ENCODE results near the gene GATA2.

The GATA2 gene

DNA sequence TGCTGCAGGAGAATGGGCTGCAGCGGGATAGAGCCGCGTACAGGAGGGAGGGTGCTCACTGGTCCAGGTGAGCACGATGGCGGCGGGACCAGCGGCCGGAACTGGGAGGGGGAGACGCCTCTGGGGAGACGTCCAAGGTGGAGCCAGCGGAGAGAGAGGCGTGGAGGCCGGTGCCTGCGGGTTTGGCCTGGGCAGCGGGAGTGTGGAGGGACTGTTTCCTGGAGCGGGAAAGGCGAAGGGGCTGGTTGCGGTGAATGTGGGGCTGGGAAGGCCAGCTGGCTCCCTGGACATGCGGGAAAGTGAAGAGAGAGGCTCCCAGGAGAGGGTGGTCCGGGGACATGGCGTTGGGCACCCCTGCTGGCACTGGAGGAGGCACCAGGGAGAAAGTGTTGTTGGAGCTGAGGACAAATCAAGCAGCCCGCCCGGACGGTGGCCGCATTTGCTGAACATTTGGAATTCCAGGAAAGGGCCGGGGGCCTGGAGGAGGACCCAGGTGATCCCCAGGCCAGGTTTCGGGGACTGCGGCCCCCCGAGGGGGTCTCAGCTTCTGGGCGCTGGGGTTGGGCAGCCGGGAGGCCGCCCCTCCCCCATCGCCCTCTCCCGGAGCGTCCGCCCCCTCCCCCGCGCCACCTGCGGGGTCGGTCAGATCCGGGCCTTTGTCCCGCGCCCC, 60.6 kb downstream of the GATA2 start:
- DNase-seq (ENCODE audit: low spot score) (no peak), ATAC-seq (ENCODE audit: low read depth) (peak; percentile 17; the same call in 1 of the 3 replicates)
- Histone ChIP-seq H3K27ac (ENCODE audit: poor library complexity, severe bottlenecking) (no peak overlapping the region), H3K4me1 (ENCODE audit: insufficient read depth, poor library complexity, severe bottlenecking) (peaks cover 9% of the 10 kb centered on the region), H3K27me3 (ENCODE audit: insufficient read depth, poor library complexity, severe bottlenecking) (peaks cover 12% of the 10 kb centered on the region), H3K9me3 (ENCODE audit: severe bottlenecking) (no peaks in the 10 kb centered on the region), H3K36me3 (ENCODE audit: low read depth) (no peaks in the 10 kb centered on the region), H3K4me3 (ENCODE audit: severe bottlenecking) (peak overlapping the region; percentile 13)
- TF ChIP-seq CTCF (IDR thresholded peaks at IDR 0.05; ENCODE audit: poor library complexity, severe bottlenecking): no peak

DNA sequence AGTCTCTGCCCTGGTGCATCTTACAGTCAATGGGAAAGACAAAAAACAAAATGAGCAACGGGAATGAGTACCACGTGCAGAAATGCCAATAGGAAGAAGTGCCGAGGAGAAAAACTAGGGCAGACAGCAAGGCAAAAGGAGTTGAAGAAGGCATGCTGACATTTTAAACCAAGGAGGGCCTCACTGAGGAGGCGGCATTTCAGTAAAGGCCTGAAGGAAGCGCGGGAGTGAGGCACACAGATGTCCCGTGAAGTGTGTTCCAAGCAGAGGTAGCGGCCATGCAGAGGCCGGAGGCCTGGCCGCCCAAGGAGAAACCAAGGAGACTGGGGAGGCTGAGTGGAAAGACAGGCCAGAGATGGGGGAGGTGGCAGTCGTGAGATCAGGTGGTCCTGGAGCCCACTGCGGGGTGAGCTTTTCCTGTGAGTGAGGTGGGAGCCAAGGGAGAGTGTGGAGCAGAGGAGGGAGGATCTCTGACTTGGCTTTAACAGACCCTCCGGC, 61.1 kb downstream of the GATA2 start:
- H3K36me3 ChIP-seq (ENCODE audit: low read depth): no peaks in the 10 kb centered on the region
- no peak overlapping the region for H3K27ac ChIP-seq (ENCODE audit: poor library complexity, severe bottlenecking)
- H3K4me1 ChIP-seq (ENCODE audit: insufficient read depth, poor library complexity, severe bottlenecking): peaks cover 9% of the 10 kb centered on the region
- DNase-seq (ENCODE audit: low spot score) (no peak), ATAC-seq (ENCODE audit: low read depth) (no peak)
- H3K9me3 ChIP-seq (ENCODE audit: severe bottlenecking): no peaks in the 10 kb centered on the region
- TF ChIP-seq CTCF (IDR thresholded peaks at IDR 0.05; ENCODE audit: poor library complexity, severe bottlenecking): no peak
- peaks cover 12% of the 10 kb centered on the region for H3K27me3 ChIP-seq (ENCODE audit: insufficient read depth, poor library complexity, severe bottlenecking)
- H3K4me3 ChIP-seq (ENCODE audit: severe bottlenecking): no peak overlapping the region

GRCh38 chr3:128430731-128431130, 62.3 kb downstream of the GATA2 start:
- Histone ChIP-seq H3K4me1 (ENCODE audit: insufficient read depth, poor library complexity, severe bottlenecking) (peaks cover 9% of the 10 kb centered on the region), H3K4me3 (ENCODE audit: severe bottlenecking) (no peak overlapping the region), H3K27me3 (ENCODE audit: insufficient read depth, poor library complexity, severe bottlenecking) (peaks cover 12% of the 10 kb centered on the region), H3K9me3 (ENCODE audit: severe bottlenecking) (no peaks in the 10 kb centered on the region), H3K36me3 (ENCODE audit: low read depth) (no peaks in the 10 kb centered on the region), H3K27ac (ENCODE audit: poor library complexity, severe bottlenecking) (no peak overlapping the region)
- no peak for DNase-seq (ENCODE audit: low spot score)
- ATAC-seq (ENCODE audit: low read depth): no peak
- no peak for TF ChIP-seq CTCF (IDR thresholded peaks at IDR 0.05; ENCODE audit: poor library complexity, severe bottlenecking)

DNA sequence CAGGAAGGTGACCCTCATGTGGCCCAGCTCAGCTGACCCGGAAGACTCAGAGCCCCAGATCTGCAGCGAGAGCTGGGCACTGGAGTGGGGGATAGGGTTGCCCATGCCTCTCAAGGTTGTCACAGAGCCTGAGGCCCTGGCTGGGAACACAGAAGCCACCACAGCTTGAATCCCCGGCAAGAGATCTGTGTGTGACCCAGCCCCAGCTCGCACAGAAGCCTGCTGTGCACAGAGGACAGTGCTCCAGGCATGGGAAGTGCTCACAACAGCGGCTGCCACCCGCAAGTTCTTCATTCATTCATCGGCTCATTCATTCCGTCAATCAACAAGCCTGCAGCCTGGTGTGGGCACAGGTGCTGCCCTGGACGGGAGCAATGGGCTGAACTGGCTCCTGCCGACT, 62.7 kb downstream of the GATA2 start:
- TF ChIP-seq CTCF (IDR thresholded peaks at IDR 0.05; ENCODE audit: poor library complexity, severe bottlenecking): no peak
- DNase-seq (ENCODE audit: low spot score) (no peak), ATAC-seq (ENCODE audit: low read depth) (no peak)
- H3K27ac ChIP-seq (ENCODE audit: poor library complexity, severe bottlenecking): no peak overlapping the region
- peaks cover 12% of the 10 kb centered on the region for H3K27me3 ChIP-seq (ENCODE audit: insufficient read depth, poor library complexity, severe bottlenecking)
- no peaks in the 10 kb centered on the region for H3K9me3 ChIP-seq (ENCODE audit: severe bottlenecking)
- no peak overlapping the region for H3K4me3 ChIP-seq (ENCODE audit: severe bottlenecking)
- H3K36me3 ChIP-seq (ENCODE audit: low read depth): no peaks in the 10 kb centered on the region
- peaks cover 9% of the 10 kb centered on the region for H3K4me1 ChIP-seq (ENCODE audit: insufficient read depth, poor library complexity, severe bottlenecking)

DNA sequence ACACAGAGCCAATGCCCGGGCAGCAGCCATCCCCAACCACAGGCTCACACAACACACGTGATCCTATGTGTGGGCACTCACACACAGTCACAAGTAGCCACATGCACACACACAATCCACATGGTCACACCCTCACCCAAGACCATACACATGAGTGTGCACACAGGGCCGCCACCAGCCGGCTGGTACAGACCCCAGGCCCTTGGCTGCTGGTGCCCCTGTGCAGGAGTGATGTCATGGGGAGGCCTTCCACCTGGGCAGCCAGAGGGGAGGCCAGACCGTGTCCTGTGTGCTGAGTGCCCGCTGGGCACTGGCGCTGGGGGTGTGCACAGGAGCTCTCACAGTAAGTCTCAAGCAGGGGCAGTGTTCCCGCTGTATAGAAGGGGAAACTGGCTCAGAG, 63.2 kb downstream of the GATA2 start:
- Histone ChIP-seq H3K4me1 (ENCODE audit: insufficient read depth, poor library complexity, severe bottlenecking) (peaks cover 13% of the 10 kb centered on the region), H3K27me3 (ENCODE audit: insufficient read depth, poor library complexity, severe bottlenecking) (peaks cover 12% of the 10 kb centered on the region), H3K36me3 (ENCODE audit: low read depth) (no peaks in the 10 kb centered on the region), H3K27ac (ENCODE audit: poor library complexity, severe bottlenecking) (no peak overlapping the region), H3K9me3 (ENCODE audit: severe bottlenecking) (no peaks in the 10 kb centered on the region), H3K4me3 (ENCODE audit: severe bottlenecking) (no peak overlapping the region)
- ATAC-seq (ENCODE audit: low read depth) (no peak), DNase-seq (ENCODE audit: low spot score) (no peak)
- no peak for TF ChIP-seq CTCF (IDR thresholded peaks at IDR 0.05; ENCODE audit: poor library complexity, severe bottlenecking)

All from RWPE2 (cell line).